Stimulated activated CD8-positive, alpha-beta memory T cell treated with anti-CD3 and anti-CD28 coated beads, Interleukin-7, amount 100 ng/mL, for 48 hours (primary cell): Measurements from ENCODE around the gene SCLT1.
A peak's percentile ranks its signal among the peaks of the same experiment; 100 is the strongest.
"Not testable (repeated sequence)": the region's sequence is repeated elsewhere in the genome, so short reads cannot be mapped to it uniquely, and the experiment has no call there.

Experiments
- DNase-seq, 2 donors: peaks; one replicate each; pipeline ENCODE4 v3.0.0-alpha.2; 2020; ENCODE audit warnings: low read depth in 1 of 2; ENCODE audit errors: extremely low read depth in 1 of 2

The SCLT1 gene

GRCh38 chr4:129093191-129093920 lies at the start of gene SCLT1:
Gene SCLT1 (minus strand): TSS chr4:129093539. CDS start chr4:129093103, 436 bp downstream.
- peak; percentile 95 to 98 for DNase-seq

- DNase-seq = no peak
Measured at GRCh38 chr4:129140521-129140920, 47.2 kb upstream of the SCLT1 start.

- DNase-seq = no peak
Measured at GRCh38 chr4:129138810-129139496, 45.6 kb upstream of the SCLT1 start.

- DNase-seq = no peak
Measured at GRCh38 chr4:129136433-129136832, 43.1 kb upstream of the SCLT1 start.

GRCh38 chr4:129131343-129131742 lies 38.0 kb upstream of the SCLT1 start:
- no peak for DNase-seq

GRCh38 chr4:129129143-129129542 lies 35.8 kb upstream of the SCLT1 start:
- no peak for DNase-seq

- not testable (repeated sequence) for DNase-seq
Measured at GRCh38 chr4:129126614-129127013, 33.3 kb upstream of the SCLT1 start.

- DNase-seq = no peak
Measured at GRCh38 chr4:129117705-129118104, 24.4 kb upstream of the SCLT1 start.

- no peak for DNase-seq
Measured at GRCh38 chr4:129113919-129114318, 20.6 kb upstream of the SCLT1 start.

- no peak for DNase-seq
Measured at GRCh38 chr4:129113434-129113833, 20.1 kb upstream of the SCLT1 start.

- DNase-seq = no peak
Measured at GRCh38 chr4:129111919-129112318, 18.6 kb upstream of the SCLT1 start.

- DNase-seq = no peak
Measured at GRCh38 chr4:129110931-129111330, 17.6 kb upstream of the SCLT1 start.

GRCh38 chr4:129109965-129110824 lies 16.9 kb upstream of the SCLT1 start:
- DNase-seq = no peak

GRCh38 chr4:129098531-129099001 lies 5.2 kb upstream of the SCLT1 start:
- no peak for DNase-seq

- DNase-seq = peak; percentile 29 to 73
Measured at GRCh38 chr4:129095811-129096454, 2.6 kb upstream of the SCLT1 start, which contains the start of gene C4orf33. Gene C4orf33 (plus strand): TSS chr4:129096152. CDS start chr4:129102611, 6,459 bp downstream.

- DNase-seq = no peak
Measured at GRCh38 chr4:129094347-129094746, 1.0 kb upstream of the SCLT1 start.

- DNase-seq = no peak
Measured at GRCh38 chr4:129092631-129093190, 628 bp downstream of the SCLT1 start.

- no peak for DNase-seq
Measured at GRCh38 chr4:129087516-129087915, 5.8 kb downstream of the SCLT1 start.

GRCh38 chr4:129085472-129085871 lies 7.9 kb downstream of the SCLT1 start:
- no peak for DNase-seq

GRCh38 chr4:129082302-129082701 lies 11.0 kb downstream of the SCLT1 start:
- DNase-seq = no peak
